HEK293 (cell line): ENCODE measurements around the gene PYDC1.

Experiments
- EGR2 ChIP-seq: fragments of 450-650 bp; formaldehyde crosslinking; IDR thresholded peaks from 2 replicates; pipeline ENCODE4 v1.5.1; 2016; ENCODE audit warnings: low read depth, missing biosample characterization, missing genetic modification characterization
- GFI1B ChIP-seq: fragments of 450-650 bp; formaldehyde crosslinking; IDR thresholded peaks from 2 replicates; pipeline ENCODE4 v1.5.1; 2016; ENCODE audit warnings: missing biosample characterization, missing genetic modification characterization
- IKZF3 ChIP-seq: fragments of 450-650 bp; IDR thresholded peaks from 2 replicates; pipeline ENCODE4 v1.5.0; 2018; ENCODE audit warnings: missing biosample characterization, mild to moderate bottlenecking, missing genetic modification characterization, moderate library complexity
- KLF9 ChIP-seq: fragments of 450-650 bp; formaldehyde crosslinking; IDR thresholded peaks from 2 replicates; pipeline ENCODE4 v1.5.1; 2016; ENCODE audit warnings: missing biosample characterization, missing genetic modification characterization, low read depth
- OSR2 ChIP-seq: fragments of 450-650 bp; formaldehyde crosslinking; IDR thresholded peaks from 2 replicates; pipeline ENCODE4 v1.5.1; 2016; ENCODE audit warnings: missing biosample characterization, missing genetic modification characterization
- OVOL3 ChIP-seq: fragments of 450-650 bp; formaldehyde crosslinking; IDR thresholded peaks from 2 replicates; pipeline ENCODE4 v1.5.1; 2016; ENCODE audit warnings: missing biosample characterization, missing genetic modification characterization
- PRDM10 ChIP-seq: fragments of 450-650 bp; formaldehyde crosslinking; IDR thresholded peaks from 2 replicates; pipeline ENCODE4 v1.5.1; 2016; ENCODE audit warnings: missing biosample characterization, missing genetic modification characterization
- PRDM6 ChIP-seq: fragments of 450-650 bp; formaldehyde crosslinking; IDR thresholded peaks from 2 replicates; pipeline ENCODE4 v1.5.1; 2017; ENCODE audit warnings: missing biosample characterization, missing genetic modification characterization
- REST ChIP-seq: fragments of 450-650 bp; formaldehyde crosslinking; IDR thresholded peaks from 2 replicates; pipeline ENCODE4 v1.5.1; 2016; ENCODE audit warnings: missing biosample characterization, missing genetic modification characterization
- SCRT2 ChIP-seq: fragments of 450-650 bp; formaldehyde crosslinking; IDR thresholded peaks from 2 replicates; pipeline ENCODE4 v1.5.1; 2016; ENCODE audit warnings: missing biosample characterization, missing genetic modification characterization
- YY1 ChIP-seq: fragments of 450-650 bp; formaldehyde crosslinking; IDR thresholded peaks from 2 replicates; pipeline ENCODE4 v1.5.1; 2018; ENCODE audit warnings: missing biosample characterization, missing genetic modification characterization
- ZBTB8A ChIP-seq: fragments of 450-650 bp; formaldehyde crosslinking; IDR thresholded peaks from 2 replicates; pipeline ENCODE4 v1.5.1; 2016; ENCODE audit warnings: missing biosample characterization, missing genetic modification characterization
- ZEB2 ChIP-seq: fragments of 450-650 bp; formaldehyde crosslinking; IDR thresholded peaks from 2 replicates; pipeline ENCODE4 v1.5.1; 2016; ENCODE audit warnings: missing biosample characterization, missing genetic modification characterization
- ZFP69B ChIP-seq: fragments of 450-650 bp; formaldehyde crosslinking; IDR thresholded peaks from 2 replicates; pipeline ENCODE4 v1.5.1; 2016; ENCODE audit warnings: missing biosample characterization, missing genetic modification characterization
- ZNF112 ChIP-seq: fragments of 450-650 bp; formaldehyde crosslinking; IDR thresholded peaks from 2 replicates; pipeline ENCODE4 v1.5.0; 2017; ENCODE audit warnings: missing biosample characterization, missing genetic modification characterization
- ZNF2 ChIP-seq: fragments of 450-650 bp; formaldehyde crosslinking; IDR thresholded peaks from 2 replicates; pipeline ENCODE4 v1.5.1; 2016; ENCODE audit warnings: missing biosample characterization, missing genetic modification characterization
- ZNF239 ChIP-seq: fragments of 450-650 bp; formaldehyde crosslinking; IDR thresholded peaks from 2 replicates; pipeline ENCODE4 v1.5.1; 2016; ENCODE audit warnings: missing biosample characterization, missing genetic modification characterization
- ZNF354C ChIP-seq: fragments of 450-650 bp; formaldehyde crosslinking; IDR thresholded peaks from 2 replicates; pipeline ENCODE4 v1.5.1; 2016; ENCODE audit warnings: missing biosample characterization, missing genetic modification characterization, low read depth, borderline replicate concordance
- ZNF398 ChIP-seq: fragments of 450-650 bp; formaldehyde crosslinking; IDR thresholded peaks from 2 replicates; pipeline ENCODE4 v1.5.1; 2017; ENCODE audit warnings: missing biosample characterization, missing genetic modification characterization
- ZNF433 ChIP-seq: fragments of 450-650 bp; formaldehyde crosslinking; IDR thresholded peaks from 2 replicates; pipeline ENCODE4 v1.5.1; 2016; ENCODE audit warnings: missing biosample characterization, missing genetic modification characterization, low read depth
- ZNF548 ChIP-seq: fragments of 450-650 bp; formaldehyde crosslinking; IDR thresholded peaks from 2 replicates; pipeline ENCODE4 v1.5.1; 2016; ENCODE audit warnings: missing biosample characterization, missing genetic modification characterization
- ZNF623 ChIP-seq: fragments of 450-650 bp; formaldehyde crosslinking; IDR thresholded peaks from 2 replicates; pipeline ENCODE4 v1.5.1; 2016; ENCODE audit warnings: missing biosample characterization, missing genetic modification characterization
- ZNF792 ChIP-seq: fragments of 450-650 bp; formaldehyde crosslinking; IDR thresholded peaks from 2 replicates; pipeline ENCODE4 v1.5.1; 2016; ENCODE audit warnings: missing biosample characterization, missing genetic modification characterization
- ZSCAN5A ChIP-seq: fragments of 450-650 bp; formaldehyde crosslinking; IDR thresholded peaks from 2 replicates; pipeline ENCODE4 v1.5.1; 2016; ENCODE audit warnings: missing biosample characterization, missing genetic modification characterization

PYDC1 gene

GRCh38 chr16:31179747-31180459, 37.0 kb downstream of the PYDC1 start, which contains the start of gene FUS (continued):
- TF ChIP-seq REST (tag by site-specific recombination) (peak; percentile 57; the same call in 1 of the 2 replicates), ZNF433 (tag by site-specific recombination) (no peak), OSR2 (tag by site-specific recombination) (no peak), PRDM6 (tag by site-specific recombination) (no peak), GFI1B (tag by site-specific recombination) (peak; percentile 32; the same call in 1 of the 2 replicates), ZFP69B (tag by site-specific recombination) (peak; percentile 52), IKZF3 (tag by site-specific recombination) (peak; percentile 21), SCRT2 (tag by site-specific recombination) (0 out of 2 replicates have a peak, but pooled peaks have one; percentile 27), ZNF112 (tag by site-specific recombination) (no peak), ZNF792 (peak; percentile 41; the same call in 1 of the 2 replicates), OVOL3 (peak; percentile 62), ZBTB8A (tag by site-specific recombination) (peak; percentile 52; the same call in 1 of the 2 replicates), EGR2 (tag by site-specific recombination) (peak; percentile 95), ZEB2 (peak; percentile 52), PRDM10 (tag by site-specific recombination) (peak; percentile 100), ZNF398 (tag by site-specific recombination) (0 out of 2 replicates have a peak, but pooled peaks have one; percentile 35), ZNF623 (tag by site-specific recombination) (peak; percentile 51), ZNF2 (tag by site-specific recombination) (peak; percentile 98), KLF9 (tag by site-specific recombination) (peak; percentile 97), ZNF239 (tag by site-specific recombination) (peak; percentile 63; the same call in 1 of the 2 replicates), YY1 (tag by site-specific recombination) (peak; percentile 94), ZSCAN5A (0 out of 2 replicates have a peak, but pooled peaks have one; percentile 15), ZNF354C (tag by site-specific recombination) (no peak), ZNF548 (tag by site-specific recombination) (no peak)
- TF ChIP-seq, all 188 proteins: peak for 78
